HTERT RPE-1 (cell line): ENCODE data around the gene ZFPM1.

Source experiments
- in situ Hi-C: fragments of 300-500 bp; cut with MboI; formaldehyde crosslinking; loops from 4 replicates; pipeline ENCODE4 v1.14.3; 2020; ENCODE audit warnings: low sequenced_read_pairs

ZFPM1 gene

DNA sequence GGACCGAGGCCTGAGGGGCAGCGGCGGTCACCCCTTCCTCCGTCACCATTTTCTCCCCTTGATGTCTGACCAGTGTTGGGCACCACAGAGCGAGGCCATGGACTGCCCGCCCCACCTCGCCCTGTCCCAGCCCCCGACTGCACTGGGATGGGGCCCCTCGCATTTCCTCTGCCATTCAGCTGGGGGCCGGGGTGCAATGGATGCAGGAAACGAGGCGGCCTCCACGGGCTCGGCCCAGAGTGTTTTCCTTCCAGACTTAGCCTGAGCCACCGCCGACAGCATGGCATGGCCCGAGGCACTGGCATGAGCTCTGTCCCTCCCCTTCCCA is 72.5 kb downstream of the ZFPM1 start:
- in situ Hi-C loops, result no loop called here

DNA sequence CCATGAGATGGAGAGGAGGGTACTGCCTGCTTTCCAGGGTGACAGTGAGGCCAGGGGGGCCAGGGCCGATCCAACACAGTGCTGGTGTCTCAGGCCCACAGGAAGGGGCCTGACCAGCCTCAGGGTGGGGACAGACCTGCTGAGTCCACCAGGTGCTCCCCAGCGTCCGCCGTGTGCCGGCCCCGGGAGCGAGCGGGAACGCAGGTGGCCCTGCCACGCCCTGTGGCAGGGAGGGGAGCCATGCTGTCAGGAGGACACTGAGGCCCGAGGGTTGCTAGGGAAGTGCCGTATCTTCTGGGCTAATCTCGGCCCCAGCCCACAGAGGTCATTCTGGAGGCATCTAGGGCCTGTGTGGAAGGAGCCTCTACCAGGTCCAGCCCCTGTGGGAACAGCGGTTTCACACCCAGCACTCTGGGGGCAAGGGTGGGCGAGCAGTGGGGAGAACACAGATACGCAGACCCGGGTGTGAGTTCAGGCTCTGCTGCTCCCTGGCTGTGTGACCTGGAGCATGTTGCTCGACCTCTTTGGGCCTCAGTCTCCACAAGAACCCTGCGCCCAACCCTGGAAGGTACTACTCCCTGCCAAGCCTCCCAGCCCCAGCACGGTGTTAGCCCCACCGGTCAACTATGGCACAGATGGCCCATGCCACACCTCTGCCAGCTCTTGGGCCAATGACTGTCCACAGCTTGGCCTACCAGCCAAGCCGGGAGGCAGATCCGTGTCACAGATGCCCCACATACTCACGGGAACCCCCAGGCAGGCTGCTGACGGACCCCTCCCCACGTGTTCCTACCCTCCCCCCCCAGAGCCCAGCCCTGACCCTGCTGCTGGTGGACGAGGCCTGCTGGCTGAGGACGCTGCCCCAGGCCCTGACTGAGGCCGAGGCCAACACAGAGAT is 73.2 kb downstream of the ZFPM1 start:
- in situ Hi-C loops, result no loop called here

DNA sequence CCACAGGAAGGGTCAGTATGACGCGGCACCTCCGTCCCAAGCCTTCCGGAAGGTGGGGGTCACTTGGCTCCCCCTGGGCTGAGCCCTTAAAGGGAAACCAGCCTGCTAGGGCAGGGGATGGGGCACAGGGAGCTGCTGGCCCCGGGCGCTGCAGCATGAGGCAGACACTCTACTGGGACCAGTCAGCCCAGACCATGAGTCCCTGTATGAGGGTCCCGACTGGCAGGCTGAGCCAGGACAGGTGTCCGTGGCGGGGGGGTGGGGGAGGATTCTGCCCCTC is 73.8 kb downstream of the ZFPM1 start:
- in situ Hi-C loops, result no loop called here

DNA sequence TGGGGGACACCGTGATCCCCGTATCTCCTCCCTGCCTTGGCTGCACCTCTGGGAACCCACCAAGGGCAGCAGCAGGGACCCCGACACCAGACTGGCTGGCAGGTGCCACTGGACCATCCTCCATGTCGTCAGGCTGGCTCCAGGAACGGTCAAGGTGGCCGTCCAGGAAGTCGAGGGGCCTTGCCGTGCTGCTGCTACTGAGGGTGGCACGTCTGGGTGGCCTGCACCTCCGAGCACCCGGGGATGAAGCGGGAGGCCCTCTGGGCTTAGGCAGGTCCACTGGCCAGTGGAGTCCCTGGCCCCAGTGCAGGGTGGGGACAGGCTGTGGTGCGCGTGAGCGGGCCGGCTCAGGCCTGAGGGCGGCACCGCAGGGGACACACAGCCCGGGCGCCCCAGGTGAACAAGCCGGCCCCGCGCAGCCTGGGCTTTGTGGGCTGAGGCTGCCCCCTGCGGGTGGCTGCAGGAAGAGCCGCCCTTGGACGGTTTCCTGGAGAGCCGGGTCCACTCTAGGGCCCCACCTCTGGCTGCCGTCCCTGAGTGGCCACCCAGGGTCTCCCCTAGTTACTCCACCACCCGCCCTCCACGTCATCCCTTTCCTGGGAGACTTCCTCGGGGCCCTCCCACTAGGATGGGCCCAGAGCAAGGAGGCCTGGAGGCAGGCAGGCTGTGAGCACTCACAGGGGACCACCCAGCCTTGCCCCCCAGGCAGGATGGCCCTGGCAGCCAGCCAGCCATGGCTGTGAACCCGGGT is 74.3 kb downstream of the ZFPM1 start:
- in situ Hi-C loops, result no loop called here

DNA sequence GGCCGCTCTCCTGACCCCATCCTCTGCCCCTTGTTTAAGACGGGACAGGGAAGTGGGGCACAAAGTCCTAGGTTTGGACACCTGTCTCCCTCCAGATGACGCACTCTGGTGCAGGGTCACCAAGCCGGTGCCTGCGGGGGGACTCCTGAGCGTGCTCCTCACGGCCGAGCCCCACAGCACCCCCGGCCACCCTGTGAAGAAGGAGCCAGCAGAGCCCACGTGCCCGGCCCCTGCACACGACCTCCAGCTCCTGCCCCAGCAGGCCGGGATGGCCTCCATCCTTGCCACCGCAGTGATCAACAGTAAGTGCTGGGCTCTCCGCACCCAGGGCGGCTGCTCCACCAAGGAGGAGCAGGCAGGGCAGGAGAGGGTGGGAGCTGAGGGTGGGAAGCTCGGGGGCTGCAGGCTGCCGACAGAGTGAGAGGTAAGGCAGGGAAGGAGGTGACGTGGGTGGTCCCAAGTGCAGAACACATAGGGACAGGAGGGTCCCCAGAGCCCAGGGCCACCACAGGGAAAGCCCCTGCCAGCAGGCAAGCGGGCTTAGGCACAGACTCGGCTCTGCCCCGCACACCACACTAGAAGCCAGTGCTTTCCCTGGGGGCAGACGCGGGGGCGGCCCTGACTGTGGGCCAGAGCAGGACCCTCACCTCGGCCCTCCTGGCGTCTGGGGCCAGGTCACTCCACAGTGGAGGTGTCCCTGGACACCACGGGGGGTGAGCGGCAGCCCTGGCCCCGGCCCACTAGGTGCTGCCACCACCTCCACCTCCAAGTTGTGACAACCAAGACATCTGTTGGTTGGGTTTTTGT is 75.1 kb downstream of the ZFPM1 start:
- in situ Hi-C loops, result no loop called here

DNA sequence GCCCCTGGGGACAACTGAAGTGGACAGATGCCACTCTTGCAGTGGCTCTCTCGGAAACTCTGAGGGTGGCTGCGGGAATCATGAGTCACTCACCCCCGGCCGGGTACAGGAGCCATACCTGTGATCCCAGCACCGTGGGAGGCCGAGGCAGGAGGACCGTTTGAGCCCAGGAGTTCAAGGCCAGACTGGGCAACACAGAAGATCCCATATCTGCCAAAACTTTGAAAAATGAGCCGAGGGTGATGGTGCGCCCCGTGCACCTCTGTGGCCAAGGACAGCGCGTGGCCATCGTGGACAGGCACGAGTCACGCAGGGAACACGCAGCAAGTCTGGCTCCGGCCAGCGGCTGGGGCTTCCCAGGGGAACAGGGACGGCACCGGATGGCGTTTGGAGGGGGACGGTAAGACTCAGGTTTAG is 75.8 kb downstream of the ZFPM1 start:
- in situ Hi-C loops, result no loop called here

DNA sequence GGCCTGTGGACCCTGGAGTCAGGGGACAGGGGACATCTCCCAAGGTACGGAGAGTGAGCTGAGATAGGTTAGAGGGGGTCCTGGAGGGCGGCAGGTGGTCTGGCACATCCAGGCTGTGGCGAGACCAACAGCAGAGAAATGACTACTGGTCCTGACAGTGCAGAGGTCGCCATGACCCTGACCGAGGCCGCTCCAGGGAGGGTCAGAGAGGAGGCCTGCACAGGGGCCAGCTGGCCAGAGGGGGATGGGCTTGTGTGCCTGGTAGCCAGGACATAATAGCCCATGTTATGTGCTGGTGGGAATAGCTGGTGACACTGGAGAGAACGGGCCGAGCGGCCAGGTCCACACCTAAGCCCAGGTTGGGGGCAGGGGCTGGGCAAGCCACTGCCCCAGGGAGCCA is 76.5 kb downstream of the ZFPM1 start:
- in situ Hi-C loops, result no loop called here

DNA sequence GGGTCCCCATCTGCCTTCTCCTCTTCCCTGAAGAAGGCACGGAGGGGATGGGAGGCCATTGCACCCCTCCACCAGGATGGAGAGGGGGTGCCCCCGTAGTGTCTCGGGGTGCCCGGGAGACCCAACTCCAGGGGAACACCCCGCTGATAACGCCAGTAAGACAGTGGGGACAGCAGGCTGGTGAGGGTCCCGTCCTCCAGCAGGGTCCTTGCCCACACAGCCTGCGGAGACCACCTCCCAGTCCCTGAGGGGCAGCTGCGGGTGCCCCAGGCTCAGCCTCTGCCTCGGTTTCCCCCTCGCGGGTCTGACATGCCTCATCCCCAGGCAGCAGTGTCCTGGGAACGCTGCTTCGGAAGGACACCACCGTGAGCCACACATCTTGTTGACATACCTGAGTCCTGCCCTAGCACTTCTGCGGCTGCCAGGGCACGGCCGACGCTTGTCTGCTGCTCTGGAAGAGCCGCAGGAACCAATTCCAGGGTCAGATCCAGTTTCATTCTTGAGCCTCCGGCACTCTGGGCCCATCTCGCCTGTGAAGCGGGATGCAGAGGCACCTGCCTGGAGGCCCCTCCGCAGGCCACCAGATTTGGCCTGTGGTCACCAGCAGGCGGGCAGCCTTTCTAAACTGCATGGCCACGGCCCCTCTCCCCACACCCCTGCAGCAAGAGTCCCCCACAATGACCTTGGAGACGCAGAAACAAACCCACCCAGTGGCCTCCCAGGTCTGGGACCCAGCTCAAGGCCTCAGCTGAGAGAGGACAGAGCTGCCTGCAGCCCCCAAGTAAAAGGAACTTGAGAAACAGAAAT is 77.2 kb downstream of the ZFPM1 start:
- in situ Hi-C loops, result no loop called here

DNA sequence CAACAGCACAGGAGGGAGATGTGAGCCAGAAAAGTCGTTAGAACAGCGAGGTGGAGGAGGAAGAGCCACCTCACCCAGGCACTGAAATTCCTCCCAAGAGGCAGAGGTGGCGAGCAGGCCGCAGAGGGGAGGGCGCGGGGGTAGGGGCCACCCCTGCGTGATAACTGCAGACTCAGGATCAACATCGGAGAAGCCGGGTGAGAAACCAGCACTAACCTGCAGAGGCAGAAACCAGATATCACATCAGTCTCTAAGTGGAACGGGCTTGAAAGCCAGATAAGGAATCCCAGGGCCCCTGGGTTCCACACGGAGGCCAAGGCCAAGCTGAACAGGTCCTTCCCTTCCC is 77.8 kb downstream of the ZFPM1 start:
- in situ Hi-C loops, result no loop called here

DNA sequence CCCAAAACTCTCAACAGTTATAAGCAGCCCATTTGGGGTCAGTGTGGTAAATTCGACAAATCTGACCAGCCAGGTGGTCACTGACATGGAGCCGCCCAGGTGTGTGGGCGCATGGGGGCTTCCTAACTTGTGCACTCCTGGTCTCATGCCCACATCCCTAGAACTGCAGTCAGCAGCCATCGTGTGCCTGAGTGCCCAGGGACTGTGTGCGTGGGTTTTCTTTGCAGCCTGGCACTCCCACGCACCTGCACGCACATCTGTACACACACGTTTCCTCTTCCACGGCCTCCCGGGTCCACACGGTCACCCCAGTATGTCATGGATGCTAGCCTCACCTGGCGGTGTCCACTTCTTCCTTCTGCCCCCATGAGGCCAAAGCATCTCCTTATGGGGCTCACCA is 78.3 kb downstream of the ZFPM1 start:
- in situ Hi-C loops, result no loop called here

DNA sequence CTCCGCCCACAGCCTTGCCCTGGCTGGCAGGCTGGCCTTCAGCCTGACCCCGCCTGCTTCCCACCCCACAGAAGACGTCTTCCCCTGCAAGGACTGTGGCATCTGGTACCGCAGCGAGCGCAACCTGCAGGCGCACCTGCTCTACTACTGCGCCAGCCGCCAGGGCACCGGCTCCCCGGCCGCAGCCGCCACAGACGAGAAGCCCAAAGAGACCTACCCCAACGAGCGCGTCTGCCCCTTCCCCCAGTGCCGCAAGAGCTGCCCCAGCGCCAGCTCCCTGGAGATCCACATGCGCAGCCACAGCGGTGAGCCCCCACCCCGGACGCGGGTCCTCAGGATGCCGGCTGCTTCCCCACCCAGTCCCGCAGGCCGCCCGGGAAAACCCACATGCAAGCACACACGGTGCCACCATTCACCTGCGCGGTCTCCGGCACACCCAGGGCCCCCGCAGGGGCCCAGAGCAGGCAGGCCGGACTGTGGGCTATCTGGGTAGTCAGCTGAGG is 78.9 kb downstream of the ZFPM1 start:
- in situ Hi-C loops, result no loop called here

DNA sequence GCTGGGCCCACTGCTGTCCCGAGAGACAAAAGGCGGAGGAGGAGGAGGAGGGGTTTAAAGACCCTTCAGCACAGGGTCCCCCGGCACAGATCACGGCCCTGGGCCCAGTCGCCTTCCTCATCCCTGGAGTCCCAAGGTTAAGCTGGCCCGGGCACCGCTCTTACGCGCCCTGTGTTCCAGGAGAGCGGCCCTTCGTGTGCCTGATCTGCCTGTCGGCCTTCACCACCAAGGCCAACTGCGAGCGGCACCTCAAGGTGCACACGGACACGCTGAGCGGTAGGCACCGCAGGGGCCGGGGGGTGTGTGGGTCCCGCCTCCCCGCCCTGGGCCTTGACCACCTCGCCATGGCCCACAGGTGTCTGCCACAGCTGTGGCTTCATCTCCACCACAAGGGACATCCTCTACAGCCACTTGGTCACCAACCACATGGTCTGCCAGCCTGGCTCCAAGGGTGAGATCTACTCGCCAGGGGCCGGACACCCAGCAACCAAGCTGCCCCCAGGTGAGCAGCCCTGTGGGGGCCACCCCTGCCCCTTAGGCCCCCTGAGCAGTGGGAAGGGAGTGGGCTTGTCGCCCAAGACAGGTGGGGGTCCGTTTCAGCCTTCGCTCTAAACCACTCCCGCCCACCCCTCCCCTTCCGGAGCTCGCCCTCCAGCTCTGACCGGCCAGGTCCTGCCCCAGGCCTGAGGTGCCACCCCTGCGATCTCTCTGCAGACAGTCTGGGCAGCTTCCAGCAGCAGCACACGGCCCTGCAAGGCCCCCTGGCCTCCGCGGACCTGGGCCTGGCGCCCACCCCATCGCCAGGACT is 79.6 kb downstream of the ZFPM1 start:
- in situ Hi-C loops, result no loop called here

DNA sequence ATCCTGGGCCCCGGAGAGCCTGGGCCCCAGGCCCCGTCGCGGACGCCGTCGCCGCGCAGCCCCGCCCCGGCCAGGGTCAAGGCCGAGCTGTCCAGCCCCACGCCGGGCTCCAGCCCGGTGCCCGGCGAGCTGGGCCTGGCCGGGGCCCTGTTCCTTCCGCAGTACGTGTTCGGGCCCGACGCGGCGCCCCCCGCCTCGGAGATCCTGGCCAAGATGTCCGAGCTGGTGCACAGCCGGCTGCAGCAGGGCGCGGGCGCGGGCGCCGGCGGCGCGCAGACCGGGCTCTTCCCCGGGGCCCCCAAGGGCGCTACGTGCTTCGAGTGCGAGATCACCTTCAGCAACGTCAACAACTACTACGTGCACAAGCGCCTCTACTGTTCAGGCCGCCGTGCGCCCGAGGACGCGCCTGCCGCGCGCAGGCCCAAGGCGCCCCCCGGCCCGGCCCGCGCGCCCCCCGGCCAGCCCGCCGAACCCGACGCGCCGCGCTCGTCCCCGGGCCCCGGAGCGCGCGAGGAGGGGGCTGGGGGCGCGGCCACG is 80.4 kb downstream of the ZFPM1 start:
- in situ Hi-C loops, result no loop called here

DNA sequence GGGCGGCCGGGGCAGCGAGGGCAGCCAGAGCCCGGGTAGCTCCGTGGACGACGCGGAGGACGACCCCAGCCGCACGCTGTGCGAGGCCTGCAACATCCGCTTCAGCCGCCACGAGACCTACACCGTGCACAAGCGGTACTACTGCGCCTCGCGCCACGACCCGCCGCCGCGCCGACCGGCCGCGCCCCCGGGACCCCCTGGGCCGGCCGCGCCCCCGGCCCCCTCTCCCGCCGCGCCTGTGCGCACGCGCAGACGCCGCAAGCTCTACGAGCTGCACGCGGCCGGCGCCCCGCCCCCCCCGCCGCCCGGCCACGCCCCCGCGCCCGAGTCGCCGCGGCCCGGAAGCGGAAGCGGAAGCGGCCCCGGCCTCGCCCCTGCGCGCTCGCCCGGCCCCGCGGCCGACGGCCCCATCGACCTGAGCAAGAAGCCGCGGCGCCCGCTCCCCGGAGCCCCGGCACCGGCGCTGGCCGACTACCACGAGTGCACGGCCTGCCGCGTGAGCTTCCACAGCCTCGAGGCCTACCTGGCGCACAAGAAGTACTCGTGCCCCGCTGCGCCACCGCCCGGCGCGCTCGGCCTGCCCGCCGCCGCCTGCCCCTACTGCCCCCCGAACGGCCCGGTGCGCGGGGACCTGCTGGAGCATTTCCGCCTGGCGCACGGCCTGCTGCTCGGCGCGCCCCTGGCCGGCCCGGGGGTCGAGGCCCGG is 81.0 kb downstream of the ZFPM1 start:
- in situ Hi-C loops, result no loop called here

DNA sequence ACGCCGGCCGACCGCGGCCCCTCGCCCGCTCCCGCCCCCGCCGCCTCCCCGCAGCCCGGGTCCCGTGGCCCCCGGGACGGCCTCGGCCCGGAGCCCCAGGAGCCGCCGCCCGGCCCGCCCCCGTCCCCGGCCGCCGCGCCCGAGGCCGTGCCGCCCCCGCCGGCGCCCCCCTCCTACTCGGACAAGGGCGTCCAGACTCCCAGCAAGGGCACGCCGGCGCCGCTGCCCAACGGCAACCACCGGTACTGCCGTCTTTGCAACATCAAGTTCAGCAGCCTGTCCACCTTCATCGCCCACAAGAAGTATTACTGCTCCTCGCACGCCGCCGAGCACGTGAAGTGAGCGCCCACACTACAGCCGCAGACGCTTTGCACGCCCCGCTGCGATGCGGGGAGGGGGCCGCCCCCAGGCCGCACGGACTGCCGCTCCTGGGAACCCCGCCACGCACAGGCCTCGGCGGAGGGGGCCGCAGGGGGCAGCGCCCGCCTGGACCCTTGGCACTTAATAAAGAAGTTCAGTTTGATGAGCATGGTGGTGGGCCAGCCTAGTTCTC is 81.6 kb downstream of the ZFPM1 start:
- in situ Hi-C loops, result no loop called here

DNA sequence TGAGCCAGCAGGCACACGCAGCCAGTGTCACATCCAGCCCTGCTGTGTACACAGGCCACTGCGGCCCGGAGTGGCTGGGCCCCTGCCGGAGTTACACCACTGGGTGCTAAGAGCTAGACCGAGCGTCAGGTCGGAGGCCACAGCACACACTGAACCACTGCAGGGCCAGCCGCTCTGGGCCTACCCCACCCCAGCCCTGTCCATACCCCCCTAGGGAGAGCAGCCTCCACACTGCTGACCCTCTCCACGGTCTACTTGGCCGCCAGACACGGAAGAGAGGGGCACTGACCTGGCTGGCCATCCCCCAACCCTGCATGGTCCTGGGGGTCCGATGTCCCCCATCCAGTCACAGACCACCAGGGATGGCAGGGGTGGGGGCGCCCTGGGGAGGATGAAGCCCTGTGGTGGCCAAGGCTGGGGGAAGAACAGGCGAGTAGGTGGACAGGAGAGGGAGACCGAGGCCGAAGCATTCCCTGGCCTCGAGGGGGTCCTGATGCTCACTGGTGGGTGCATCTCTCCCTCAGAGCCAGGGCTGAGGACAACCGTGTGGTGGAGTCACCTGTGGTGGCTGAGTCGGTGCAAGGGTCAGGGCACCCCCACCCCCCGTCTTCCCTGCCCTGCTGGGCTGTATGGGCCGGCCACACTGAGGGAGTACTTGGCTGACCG is 82.2 kb downstream of the ZFPM1 start:
- in situ Hi-C loops, result no loop called here

DNA sequence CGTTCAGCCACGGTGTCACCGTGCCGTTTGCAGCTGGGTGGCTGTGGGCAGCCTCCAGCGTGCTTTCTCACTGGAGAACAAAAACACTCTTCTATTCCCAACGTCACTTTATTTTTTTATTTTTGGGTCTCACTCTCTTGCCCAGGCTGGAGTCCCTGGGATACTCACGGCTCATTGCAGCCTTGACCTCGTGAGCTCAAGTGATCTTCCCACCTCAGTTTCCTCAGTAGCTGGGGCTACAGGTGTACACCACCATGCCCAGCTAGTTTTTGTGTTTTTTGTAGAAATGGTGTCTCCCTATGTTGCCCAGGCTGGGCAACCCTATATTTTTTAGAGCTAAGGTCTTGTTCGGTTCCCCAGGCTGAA is 82.8 kb downstream of the ZFPM1 start:
- in situ Hi-C loops, result no loop called here

DNA sequence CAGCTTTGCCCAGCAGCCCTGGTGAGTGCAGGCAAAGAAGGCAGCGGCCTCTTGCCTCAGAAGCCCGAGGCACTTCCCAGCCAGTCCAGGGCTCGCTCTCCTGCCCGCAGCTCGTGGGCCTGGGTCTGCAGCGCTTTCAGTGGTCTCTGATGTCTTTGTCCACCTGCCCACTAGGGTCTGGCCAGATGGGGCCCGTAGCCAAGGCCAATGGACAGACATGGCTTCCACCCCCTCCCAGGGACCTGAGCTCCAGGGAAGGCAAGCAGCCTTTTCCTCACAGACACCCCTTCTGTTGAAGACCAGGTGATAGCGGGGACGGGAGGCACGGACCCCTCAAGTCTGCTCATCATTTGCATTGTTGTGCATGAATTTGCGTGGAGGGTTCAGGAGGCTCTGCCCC is 83.4 kb downstream of the ZFPM1 start:
- in situ Hi-C loops, result no loop called here
